Measurements from ENCODE around the gene MEX3D.
"Not testable (repeated sequence)": the region's sequence is repeated elsewhere in the genome, so short reads cannot be mapped to it uniquely, and the experiment has no call there.

The MEX3D gene

DNA sequence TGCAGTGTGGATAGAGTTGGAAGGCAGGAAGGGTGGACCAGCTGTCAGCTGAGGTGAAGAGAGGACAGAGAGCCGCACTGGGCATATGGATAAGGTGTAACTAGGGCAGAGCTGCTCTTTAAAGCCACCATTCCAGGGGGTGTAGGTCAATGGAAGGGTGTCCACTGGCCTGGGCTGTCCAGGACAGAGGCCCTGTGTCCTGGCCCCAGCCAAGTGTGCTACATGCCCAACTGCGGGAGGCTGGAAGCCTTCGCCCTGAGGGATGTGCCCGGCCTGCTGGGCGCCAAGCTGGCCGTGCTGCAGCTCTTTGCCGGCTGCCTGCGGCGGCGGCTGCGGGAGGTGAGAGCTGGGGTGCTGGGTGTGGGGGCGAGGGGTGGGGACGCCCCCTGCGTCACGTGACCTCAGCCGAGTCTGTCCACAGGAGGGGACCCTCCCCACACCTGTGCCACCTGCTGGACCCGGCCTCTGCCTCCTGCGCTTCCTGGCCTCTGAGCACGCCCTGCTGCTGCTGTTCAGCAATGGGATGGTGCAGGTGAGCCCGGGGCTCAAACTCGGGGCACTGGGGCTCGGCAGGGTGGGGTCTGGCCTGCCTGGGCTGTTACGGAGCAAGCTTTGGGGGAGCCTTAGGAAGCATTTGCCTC lies 34.5 kb downstream of the MEX3D start:
- no peak for DNase-seq

DNA sequence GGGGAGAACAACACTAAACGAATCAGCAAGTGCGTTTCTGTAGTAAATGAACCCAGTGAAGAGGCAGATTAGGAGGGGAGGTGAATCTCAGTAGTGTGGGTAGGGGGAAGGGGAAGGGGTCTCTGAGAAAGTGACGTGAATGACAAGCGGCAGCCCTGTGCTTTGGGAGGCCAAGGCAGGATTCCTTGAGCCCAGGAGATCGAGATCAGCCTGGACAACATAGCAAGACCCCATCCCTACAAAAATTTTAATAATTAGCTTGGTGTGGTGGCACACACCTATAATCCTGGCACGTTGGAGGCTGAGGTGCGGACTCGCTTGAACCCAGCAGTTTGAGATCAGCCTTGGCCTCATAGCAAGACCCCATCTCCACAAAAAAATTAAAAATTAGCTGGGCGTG lies 36.1 kb downstream of the MEX3D start:
- DNase-seq = no peak

DNA sequence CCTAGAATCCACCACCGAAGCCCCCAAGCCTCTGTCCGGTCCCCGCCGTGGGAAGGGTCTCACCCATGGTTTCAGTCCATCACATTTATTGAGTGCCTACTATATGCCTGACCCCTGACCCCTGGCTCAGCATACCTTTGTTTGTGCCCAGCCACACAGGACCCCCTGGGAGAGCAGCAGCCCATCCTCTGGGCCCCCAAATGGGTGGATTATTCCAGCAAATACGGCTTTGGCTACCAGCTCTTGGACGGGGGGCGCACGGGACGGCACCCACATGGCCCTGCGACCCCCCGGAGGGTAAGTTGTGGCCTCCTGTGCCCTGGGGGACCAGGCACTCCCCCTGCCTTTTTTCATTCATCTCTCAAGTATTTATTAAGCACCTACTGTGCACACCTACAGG lies 36.5 kb downstream of the MEX3D start:
- DNase-seq = no peak

DNA sequence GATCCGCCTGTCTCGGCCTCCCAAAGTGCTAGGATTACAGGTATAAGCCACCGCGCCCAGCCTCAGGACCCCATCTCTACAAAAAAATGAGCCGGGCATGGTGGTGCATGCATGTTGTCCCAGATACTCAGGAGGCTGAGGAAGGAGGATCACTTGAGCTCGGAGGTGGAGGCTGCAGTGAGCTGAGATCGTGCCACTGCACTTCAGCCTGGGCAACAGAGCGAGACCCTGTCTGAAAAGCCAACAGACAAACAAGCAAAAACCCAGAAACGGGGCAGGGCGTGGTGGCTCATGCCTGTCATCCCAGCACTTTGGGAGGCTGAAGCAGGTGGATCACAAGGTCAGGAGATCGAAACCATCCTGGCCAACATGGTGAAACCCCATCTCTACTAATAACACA lies 37.3 kb downstream of the MEX3D start:
- not testable (repeated sequence) for DNase-seq

DNA sequence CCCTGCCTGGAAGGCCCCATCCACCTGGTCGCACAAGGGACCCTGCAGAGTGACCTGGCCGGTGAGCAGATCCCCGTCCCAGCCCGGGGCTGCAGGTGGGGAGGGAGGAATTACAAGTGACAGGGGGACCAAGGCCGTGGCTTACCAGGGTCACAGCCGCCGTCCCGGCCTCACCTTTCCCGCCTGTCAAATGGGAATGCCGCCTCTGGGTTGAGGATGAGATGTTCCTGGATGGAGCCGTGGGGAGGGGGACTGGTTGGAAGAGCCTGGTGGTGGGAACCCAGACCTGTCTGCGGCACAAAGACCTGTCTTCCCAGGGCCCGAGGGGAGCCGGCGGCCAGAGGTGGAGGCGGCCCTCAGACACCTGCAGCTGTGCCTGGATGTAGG lies 38.7 kb downstream of the MEX3D start:
- DNase-seq = no peak

DNA sequence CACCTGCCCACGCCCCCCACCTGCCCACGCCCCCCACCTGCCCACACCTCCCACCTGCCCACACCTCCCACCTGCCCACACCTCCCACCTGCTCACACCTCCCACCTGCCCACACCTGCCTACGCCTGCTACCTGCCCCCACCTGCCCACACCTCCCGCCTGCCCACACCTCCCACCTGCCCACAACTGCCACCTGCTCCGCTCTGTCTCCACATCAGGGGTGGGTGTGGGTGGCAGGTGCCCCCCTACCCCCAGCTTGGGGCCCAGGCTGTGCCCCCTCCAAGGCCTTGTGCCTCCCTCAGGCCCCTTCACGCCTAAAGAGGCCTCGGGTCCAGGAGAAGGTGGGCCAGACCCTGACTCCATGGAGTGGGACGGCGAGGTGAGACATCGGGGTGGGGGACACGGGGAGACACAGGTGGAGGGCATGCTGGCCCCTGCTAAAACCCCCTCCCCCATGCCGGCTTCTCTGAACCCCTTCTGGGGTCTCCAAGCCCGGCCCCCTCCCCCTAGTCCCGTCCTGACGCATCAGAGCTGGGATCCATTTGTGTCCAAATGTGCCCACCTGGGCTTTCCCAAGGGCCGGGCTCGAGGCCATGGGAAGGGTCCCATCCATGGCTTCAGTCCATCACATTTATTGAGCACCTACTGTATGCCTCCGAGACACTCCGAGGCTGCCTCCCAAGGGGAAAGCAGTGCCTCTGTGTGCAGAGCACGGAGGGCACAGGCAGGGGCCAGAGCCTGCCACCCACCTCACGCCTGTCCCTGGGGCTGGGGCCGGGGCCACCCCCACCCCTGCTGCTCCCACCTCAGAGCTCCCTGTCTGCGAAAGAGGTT lies 39.3 kb downstream of the MEX3D start:
- no peak for DNase-seq

DNA sequence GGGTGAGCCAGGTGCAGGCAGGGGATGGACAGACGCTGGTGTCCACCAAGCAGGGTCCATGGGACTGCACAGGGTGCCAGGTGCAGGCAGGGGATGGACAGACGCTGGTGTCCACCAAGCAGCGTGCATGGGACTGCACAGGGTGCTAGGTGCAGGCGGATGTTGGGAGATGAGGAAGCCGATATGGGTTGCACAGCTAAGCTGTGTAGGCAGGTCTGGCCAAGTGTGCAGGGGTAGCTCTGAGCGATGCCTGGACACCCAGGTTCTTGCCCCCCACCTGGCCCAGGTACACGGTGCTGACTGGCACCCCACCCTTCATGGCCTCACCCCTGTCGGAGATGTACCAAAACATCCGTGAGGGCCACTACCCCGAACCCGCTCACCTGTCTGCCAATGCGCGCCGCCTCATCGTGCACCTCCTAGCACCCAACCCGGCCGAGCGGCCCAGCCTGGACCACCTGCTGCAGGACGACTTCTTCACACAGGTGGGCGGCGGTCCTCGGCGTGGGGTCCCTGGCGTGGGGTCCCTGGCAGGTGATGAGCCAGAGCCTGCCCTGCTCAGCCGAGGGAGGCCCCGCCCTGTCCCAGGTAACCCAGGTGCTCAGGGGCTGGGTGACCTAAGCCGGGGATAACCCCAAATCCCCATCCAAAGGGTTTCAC lies 40.3 kb downstream of the MEX3D start:
- DNase-seq = no peak

DNA sequence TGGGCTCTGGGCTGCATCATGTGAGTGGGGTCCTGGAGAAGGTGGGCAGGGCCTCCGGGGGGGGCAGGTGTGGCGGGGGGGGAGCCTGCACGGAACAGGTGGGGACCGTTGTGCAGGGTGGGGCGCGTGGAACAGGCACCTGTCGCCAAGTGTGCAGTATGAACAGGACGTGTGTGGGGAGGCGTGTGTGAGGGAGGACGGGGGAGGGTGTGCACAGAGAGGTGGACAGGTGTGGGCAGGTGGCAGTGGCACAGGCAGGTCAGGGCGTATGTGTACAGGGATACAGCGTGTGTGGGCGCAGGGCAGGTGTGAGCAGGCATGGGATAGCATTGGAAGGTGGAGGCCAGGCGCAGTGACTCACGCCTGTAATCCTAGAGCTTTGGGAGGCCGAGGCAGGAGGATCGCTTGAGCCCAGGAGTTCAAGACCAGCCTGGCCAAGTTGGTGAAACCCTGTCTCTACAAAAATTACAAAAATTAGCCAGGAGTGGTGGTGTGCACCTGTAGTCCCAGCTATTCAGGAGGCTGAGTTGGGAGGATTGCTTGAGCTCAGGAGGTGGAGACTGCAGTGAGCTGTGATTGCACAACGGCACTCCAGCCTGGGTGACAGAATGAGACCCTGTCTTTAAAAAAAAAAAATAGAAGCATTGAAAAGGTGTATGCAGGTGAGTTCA lies 41.0 kb downstream of the MEX3D start:
- no peak for DNase-seq

DNA sequence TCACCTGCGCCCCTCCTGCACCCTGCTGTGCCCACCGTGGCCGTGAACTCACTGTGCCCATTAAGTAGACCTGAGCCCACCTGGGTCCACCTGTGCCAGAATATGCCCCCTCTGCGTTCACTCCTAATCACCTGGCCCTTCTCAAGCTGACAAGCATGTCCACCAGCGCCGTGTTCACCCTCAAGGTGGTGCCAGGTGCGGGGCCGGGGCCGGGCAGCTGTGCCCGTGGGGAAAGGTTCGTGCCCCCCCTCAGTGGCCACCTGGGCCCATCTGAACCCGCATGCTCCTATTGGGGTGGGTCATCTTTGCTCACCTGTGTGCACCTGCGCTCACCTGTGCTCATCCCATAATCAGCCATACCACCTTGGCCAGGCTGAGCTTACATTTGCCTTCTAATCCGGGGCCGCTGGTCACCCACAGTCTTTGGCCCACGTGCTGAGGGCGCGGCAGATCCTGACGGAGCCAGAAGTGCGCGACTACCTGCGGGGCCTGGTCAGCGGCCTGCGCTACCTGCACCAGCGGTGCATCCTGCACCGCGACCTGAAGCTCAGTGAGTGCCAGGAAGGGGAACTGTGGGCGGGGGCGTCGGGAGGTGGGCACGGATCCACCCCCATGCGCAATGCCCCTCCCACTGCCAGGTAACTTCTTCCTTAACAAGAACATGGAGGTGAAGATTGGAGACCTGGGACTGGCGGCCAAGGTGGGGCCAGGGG lies 41.9 kb downstream of the MEX3D start:
- no peak for DNase-seq

DNA sequence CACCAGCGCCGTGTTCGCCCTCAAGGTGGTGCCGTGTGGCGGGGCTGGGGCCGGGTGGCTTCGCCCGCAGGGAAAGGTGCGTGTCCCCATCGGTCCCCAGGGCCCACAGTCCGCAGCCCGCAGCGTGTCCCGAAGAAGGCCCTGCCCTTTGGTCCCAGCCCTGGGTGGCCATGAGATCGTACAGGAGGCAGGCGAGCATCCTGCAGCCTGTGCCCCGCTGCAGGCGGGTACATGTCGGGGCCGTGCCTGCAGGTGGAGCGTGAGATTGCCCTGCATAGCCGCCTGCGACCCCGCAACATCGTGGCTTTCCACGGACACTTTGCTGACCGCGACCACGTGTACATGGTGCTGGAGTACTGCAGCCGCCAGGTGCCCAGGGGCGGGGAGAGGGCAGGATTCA lies 42.8 kb downstream of the MEX3D start:
- no peak for DNase-seq

DNA sequence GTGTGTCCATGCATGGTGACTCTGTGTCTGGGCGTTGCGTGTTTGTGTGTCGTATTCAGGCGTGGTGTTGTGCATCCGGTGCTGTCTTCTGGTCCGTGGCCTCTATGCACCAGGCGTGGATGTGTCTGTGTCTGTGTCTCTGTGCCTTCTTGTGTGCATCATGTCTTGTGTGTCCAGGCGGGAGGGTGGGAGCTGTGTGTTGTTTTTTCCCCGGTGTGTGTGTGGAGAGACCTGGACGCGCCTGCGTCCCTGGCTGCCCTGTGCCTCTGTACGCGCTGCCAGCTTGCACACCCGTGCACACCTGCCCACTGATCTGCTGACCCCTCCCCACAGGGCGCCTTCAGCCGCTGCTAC lies 43.2 kb downstream of the MEX3D start:
- DNase-seq = no peak

DNA sequence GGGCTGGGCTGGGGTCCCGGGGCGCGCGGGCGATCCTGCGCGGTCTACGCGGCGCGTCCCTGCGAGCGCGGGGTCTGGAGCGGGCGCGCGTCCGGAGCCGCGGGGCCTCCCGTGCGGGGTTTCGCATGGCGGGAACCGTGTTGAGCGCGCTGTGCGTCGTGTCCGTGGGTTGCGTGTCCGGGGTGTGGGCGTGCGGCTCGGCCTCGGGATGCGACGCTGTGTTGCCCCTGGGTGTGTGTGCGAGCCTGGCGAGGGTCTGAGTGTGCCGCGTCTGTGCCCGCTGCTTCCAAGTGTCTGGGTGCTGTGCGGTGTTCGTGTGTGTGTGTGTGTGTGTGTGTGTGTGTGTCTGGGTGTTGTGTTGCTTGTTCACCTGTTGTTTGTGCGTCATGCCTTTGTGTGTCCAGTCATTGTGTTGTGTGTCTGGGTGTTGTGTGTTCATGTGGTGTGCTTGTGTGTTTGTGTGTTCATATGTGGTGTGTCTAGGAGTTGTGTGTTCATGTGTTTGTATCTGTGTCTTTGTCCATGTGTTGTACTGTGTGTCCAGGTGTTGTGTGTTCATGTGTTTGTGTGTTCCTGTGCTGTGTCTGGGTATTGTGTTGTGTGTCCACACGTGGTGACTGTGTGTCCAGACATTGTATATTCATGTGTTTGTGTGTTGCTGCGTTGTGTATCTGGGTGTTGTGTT lies 43.7 kb downstream of the MEX3D start:
- DNase-seq = no peak

DNA sequence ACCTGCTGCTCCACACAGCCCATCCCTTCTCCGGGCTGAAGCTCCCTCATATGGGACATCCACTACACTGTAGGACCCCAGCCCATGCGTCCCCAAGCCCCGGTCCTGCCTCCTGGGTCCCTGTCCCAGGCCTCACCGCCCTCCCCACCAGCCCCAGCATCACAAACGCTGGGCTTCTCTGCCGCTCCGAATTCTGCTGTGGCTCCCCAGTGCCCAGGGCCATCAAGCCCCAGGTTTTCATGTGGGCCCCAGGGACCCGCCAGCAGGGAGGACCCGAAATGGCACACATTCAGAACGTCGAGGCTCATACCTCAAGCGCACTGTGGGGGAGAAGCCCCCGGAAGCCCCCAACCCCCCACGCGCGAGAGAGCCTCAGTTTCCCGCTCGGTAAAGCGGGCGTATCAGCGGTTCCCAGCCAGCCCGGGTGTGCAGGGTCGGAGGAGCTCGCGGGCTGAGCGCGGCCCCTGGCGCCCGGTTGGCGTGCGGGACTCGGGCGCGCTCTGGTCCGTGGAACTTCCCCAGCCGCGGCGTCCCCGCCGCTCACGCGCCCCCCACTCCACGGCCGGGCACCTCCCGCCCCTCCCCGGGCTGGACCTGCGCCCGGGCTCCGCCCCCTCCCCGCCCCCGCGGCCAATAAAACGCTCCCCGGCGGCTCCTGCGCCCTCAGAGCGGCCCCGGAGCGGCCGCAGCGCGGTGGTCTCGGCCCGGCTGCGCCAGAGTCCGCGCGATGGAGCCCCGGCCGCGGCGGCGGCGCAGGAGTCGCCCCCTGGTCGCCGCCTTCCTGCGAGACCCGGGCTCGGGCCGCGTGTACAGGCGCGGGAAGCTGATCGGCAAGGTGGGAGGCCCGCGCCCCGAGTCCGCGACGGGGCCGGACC lies 44.5 kb downstream of the MEX3D start, which contains the start of gene PLK5:
Gene PLK5 (plus strand): TSS at position 666 of the 875 bp plus-strand sequence. CDS start 2,920 bp downstream, outside the sequence.
- DNase-seq = no peak

DNA sequence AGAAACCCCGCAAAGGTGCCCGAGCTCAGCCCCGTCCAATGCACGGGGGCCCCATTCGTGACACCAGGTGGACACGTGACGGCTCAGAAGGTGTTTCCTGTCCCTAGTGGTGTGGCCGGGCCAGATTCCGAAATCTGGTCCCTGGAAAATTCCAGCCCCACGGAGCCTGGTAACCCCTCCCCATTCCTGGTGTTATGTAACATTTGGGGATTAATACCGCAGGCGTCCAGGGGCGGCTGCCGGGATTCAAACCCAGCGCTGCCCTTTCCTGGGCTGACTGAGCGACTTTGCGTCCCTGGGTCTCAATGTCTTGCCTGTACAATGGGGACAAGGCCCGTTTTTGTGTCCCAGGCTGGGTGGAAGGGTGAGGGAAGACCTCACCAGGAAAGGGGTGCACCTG lies 45.3 kb downstream of the MEX3D start:
- DNase-seq = no peak

DNA sequence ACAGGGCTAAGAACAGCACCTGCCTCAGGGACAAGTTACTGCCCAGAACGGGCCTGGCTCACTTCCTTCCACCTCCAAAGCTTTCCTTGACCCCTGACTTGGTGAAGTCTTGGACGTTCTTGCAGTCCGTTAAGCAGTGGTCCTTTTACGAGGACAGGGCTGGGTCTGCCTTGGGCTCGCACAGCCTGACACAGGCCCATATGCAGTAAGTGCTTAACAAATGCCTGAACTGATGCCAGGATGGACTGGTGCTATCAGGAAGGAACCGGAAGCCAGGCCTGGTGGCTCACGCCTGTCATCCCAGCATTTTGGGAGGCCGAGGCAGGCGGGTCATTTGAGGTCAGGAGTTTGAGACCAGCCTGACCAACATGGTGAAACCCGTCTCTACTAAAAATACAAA lies 46.1 kb downstream of the MEX3D start:
- no peak for DNase-seq

DNA sequence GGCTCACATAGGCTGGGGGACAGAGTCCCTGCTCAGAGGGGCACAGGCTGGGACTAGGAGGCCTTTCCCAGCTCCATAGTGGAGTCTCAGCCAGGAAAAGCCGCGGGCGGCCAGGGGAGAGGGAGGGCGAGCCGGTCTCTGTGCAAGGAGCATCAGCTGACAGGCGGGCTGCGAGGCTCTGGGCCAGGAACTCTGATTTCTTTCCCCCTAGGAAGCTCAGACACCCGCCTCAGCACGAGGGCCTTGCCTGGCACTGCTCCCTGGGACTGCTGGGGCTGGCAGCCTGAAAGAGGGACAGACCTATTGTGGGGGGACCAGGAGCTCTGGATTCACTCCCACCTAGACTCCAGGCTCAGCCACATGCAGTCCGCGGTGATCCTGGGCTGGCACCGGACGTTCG lies 46.5 kb downstream of the MEX3D start:
- no peak for DNase-seq

DNA sequence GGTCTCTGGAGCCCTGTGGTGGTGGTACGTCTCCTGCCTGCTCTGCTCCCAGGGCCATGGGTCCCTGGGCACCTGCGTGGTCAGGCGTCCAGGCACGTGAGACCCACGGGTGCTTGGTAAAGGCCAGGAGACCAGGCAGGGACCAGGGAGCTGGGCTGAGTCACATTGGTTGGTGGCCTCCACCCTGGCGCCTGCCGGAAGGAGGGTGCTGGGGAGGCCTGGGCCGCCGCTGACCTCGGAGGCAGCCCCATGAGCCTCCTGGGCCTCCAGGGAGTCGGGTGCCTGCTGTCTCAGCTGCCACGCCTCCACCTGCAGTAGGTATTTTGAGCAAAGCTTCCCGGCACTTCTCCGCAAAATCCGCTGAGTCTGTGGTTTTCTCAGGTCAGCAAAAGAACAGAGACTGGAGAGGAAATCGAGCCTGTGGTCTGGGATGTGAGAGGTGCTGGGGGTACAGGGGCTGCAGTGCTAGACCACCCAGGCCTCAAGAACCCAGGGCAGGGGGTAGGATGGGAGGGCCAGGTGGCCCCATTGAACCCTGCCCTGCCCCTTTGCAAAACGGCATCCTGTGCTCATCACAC lies 47.8 kb downstream of the MEX3D start:
- no peak for DNase-seq

DNA sequence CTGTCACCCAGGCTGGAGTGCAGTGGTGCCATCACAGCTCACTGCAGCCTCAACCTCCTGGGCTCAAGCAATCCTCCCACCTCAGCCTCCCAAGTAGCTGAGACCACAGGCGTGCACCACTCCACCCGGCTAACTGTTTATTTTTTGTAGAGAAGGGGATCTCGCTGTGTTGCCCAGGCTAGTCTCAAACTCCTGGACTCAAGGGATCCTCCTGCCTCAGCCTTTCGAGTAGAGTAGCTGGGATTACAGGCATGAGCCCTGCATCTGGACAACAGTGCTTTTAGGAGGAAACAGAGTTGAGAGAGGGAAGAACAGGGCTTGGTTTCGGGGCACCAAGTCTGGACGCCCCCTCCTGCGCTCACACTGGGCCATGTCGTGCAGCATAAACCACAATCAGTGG lies 48.3 kb downstream of the MEX3D start:
- DNase-seq = not testable (repeated sequence)

DNA sequence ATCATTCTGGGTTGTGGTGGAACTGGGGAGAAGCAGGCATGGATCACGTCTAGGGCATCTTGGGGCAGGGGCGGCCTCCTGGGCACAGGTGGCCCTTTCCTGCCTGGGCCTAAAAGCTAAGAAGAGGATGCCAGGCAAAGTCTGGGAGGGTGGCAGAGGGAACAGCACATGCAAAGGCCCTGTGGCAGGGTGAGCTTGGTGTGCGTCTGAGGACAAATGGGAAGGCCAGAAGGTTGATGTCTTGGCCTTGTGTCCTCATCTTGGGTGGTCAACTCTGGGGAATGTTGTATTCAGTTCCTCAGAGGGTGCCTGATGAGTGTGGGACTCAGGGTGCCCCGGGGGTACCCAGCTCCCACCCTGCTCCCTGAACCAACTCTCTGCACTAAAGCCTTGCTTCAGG lies 49.7 kb downstream of the MEX3D start:
- no peak for DNase-seq

DNA sequence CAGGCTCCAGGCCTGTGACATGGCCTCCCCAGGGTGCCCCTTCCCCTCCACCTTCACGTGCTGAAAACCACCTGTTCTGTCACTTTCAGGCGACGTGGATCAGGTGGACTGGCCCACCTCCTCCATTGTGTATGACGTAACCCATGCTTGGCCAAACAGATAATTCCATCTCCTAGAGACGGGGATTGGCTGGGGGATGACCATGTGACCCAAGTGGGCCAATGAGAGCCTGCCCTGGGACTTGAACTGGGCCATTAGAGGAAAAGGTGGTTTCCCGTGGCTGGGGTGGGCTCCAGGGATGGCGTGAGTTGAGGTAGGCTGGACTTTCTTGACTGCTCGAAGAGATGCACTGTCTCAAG lies 51.8 kb downstream of the MEX3D start:
- no peak for DNase-seq
